ENCODE results near the gene APOL4.

- TF ChIP-seq GATA2 (IDR thresholded peaks at IDR 0.05; ENCODE audit: low read depth, low read length) (no peak), GATA3 (IDR thresholded peaks at IDR 0.05; ENCODE audit: low read depth, low read length) (no peak)
These were observed 21.4 kb downstream of the APOL4 start for GRCh38 chr22:36180038-36180880.

All from SH-SY5Y (cell line).